Stimulated activated CD4-positive, alpha-beta T cell treated with anti-CD3 and anti-CD28 coated beads, Interleukin-12 subunit alpha, Interleukin-12 subunit beta, amount 100 ng/mL, for 4 hours (primary cell): Measurements from ENCODE around the gene TRIO.
"Not testable (repeated sequence)": the region's sequence is repeated elsewhere in the genome, so short reads cannot be mapped to it uniquely, and the experiment has no call there.

Experiments
- DNase-seq: peaks from one replicate; pipeline ENCODE4 v3.0.0-alpha.2; 2020

The TRIO gene

DNA sequence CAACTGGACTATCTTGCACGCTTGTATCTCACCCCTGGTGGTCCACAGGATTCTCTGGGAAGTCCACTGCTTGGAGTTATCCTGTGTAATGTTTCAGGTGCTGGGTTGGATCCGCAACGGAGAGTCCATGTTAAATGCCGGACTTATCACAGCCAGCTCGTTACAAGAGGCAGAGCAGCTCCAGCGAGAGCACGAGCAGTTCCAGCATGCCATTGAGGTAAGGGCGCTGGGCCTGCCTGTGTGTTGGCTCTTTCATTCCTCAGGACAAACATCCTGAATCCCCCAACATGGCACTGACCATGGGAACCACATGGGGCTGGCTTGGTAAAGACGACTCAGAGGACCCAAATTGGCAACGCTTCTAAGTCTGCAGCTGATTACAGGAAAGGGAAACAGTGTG lies 223.6 kb downstream of the TRIO start:
- no peak for DNase-seq

DNA sequence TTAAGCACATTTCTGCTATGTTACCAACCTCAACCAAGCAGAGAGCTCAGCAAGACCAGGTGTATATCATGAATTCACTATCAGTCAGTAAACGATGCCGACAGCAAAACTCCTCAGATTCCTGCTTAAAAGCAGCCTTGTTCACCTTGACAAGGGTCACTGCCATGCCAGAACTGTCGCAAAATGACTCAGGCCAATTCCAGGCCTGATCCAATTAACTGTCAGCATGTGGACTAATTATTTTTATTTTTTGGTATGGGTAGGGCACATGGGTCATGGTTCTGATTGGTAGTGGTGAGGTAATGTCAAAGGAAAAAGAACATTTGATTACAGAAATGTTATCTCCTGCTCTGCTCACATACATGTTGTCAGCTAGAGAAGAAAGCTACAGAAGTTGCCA lies 224.2 kb downstream of the TRIO start:
- no peak for DNase-seq

DNA sequence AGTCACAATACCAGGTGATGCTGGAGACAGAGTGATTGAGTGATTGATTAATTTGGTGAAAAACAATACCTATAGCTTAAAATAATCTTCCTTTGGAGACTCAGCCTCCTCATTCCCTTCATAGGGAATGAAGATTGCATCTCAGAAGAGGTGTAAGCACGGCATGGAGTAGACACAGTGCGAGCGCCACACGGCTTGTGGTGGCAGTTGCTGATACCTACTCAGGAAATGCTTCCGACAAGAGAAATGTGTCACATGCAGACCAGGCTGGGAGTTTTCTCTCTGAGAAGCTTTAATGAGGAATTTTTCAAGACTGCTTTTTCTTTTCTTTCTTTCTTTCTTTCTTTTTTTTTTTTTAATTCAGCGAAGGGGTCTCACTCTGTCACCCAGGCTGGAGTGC lies 226.6 kb downstream of the TRIO start:
- DNase-seq: no peak

DNA sequence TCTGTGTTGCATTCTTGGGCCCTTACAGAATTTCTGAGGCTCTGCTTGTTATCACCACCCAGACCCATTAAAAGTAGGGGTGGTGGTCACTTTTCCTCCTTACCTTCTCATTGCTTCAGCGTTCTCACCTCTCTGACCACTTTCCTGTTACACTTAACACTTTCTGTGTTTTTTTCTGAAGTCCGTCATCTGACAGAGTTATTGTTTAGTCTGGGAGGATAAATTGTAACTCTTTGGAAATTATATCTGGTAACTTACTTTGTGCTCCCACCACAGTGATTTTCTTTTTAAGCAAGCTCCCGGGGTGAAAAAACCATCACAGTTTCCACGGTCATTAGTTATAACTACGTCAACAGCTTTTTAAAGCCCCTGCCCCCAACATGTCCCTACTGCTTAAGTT lies 227.2 kb downstream of the TRIO start:
- no peak for DNase-seq

DNA sequence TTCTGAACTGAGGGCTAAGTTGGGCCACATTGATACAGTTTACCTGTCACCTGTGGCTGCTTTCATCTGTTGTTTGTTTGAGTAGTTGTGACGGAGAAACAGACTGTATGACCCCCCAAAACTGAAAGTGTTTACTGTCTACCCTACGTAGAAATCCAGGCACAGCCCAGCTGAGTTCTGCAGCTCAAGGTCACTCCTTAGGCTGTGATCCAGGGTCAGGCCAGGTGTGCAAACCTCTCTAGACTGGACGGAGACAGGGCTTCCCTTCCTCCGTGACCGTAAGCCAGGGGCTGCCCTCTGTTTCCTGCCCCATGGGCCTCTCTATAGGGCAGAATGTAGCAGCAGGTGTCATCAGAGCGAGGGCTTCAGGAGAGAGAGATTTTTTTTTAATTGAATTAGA lies 230.5 kb downstream of the TRIO start:
- DNase-seq: no peak

DNA sequence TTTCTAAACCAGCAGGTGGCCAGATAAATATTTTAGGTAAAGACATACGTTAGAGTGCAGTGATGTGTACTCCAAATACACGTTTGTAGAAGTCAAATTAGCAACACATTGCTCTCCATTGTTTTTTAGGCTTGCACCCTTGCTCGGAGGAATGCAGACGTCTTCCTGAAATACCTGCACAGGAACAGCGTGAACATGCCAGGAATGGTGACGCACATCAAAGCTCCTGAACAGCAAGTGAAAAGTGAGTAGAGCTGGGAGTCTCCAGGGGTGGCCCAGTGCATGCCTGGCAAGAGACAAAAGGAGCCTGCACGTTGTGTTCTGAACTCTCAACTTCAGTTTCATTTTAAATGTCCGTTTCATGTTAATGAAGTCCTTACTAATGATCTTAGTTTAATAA lies 231.0 kb downstream of the TRIO start:
- DNase-seq: no peak

DNA sequence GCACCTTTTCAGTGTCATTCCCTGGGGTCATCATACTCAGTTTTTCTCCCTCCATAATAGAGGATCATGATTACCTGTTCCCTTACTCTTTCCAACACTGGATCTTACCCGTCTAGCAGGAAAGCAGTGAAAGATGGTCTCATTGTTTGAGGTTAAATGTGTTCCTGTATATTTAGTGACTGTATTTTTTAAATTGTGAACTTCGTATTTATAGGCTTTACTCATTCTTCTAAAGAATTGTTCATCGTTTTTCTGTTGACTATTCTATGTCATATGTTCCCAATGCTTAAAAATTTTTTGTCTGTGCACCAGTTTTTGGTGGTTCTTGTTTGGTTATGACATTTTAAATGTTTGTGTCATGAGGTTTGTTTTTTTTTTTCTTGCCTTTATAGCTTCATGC lies 233.6 kb downstream of the TRIO start:
- no peak for DNase-seq

DNA sequence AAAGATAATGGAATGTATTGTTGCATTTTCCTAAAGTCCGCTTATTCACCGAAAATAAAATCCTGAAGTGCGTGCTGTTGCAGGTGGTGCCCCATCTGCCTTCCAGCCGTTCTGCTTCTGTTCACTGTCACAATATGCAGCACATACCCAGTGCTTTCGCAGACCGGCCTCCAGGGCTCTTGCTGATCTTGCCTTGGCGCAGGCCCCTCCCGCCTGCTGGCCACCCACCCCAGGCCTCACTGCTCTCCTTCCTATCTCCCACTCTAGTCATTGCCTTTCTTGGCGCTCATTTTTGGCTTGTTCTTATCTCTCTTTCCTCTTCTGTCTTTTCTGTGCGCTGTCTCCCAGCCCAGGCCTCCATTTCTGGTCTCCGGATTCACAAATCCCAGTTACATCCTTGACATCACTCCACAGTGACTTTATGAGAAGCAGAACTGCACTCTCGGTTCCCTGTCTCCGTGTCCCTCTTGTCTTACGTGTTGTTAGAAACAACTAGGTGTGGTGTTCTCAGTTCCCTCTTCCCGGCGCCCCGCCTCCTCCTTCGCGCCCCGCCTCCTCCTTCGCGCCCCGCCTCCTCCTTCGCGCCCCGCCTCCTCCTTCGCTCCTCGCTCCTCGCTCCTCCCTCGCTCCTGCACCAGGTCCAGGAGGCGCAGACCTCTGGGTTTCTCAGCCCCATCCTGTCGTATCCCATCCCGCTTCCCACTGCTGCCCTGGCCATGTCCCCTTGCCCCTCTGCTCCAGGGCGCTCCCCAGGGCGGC lies 236.8 kb downstream of the TRIO start:
- no peak for DNase-seq

DNA sequence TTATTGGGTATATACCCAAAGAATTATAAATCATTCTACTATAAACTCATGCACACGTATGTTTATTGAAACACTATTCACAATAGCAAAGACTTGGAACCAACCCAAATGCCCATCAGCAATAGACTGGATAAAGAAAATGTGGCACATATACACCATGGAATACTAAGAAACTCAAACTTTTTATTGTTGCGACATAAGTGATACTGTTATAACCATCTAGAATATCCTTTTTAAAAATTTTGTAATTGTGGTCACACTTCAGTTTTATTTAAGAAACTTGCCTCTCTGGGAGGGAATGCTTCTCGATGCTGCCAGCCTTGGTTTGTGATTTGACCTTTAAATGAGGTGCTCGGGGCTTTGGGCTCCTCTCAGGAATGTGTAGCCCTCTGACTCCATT lies 237.6 kb downstream of the TRIO start:
- DNase-seq: no peak

DNA sequence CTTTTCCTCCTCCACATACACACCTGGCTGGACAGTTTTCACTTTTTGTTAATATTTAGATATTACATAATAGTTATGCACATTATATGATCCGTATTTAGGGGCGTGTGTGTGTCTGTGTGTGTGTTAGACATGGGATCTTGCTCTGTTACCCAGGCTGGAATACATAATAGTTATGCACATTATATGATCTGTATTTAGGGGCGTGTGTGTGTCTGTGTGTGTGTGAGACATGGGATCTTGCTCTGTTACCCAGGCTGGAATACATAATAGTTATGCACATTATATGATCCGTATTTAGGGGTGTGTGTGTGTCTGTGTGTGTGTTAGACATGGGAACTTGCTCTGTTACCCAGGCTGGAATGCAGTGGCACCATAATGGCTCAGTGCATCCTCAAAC lies 239.5 kb downstream of the TRIO start:
- DNase-seq: no peak

DNA sequence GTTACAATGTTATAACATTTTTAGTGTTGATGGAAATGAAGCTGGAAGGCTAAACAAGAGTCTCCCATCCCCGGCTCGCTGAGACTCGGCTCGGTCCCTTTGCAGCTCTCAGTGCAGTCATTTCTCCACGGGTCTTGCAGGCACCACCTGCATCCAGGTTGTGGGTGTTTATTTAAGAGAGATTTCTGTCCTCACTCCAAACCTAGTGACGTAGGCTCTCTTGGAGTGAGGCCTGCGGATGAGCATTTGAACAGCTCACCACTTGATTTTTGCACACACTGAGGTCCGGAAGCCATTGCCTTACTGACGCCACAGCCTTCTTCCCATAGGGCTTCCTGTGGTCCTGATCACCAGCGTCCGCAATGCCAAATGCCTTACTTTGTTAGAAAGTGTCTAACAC lies 240.8 kb downstream of the TRIO start:
- DNase-seq: no peak

DNA sequence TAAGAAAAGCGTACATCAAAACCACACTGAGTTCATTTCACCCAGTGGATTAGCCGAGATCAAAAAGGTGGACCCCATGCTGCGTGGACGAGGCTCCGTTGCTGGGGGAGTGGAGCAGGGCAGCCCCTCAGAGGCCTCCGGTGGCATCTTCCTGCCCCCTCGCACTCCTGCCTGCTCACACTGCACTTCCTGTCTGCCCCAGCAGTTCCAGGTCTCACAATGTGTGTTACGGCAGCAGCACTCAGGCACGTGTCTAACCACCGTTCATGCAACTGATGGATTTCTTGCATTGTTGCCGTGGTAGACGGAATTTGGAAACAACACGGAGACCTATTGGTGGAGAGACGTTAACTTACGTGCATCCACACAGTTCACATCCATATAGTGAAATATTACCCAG lies 241.9 kb downstream of the TRIO start:
- no peak for DNase-seq

DNA sequence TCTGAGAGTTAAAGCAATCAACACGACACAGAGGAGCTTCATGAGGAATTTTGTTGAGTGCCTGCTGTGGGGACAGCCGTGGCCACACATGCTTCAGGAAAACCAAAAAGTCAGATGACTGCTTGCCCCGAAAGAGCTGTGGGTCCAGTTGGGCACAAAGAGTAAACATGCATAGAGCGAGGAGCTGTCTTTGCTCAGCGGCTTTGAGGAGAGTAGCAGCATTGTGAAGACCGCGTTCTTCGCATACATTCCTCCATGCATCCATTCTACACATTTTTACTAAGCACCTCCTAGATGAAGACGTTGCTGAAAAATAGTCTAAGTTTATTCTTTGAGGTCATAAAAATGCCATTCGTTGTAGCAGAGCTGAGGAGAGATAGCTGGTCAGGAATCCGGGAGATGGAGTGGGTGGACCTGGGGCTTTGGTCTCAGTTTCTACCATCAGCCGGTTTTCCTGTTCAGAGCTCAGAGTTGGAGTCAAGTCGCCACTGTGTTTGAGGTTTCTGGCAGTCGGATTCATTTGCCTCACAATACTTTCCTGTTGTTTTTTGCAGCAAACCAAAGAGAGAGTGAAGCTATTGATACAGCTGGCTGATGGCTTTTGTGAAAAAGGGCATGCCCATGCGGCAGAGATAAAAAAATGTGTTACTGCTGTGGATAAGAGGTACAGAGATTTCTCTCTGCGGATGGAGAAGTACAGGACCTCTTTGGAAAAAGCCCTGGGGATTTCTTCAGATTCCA lies 243.9 kb downstream of the TRIO start:
- DNase-seq: no peak

DNA sequence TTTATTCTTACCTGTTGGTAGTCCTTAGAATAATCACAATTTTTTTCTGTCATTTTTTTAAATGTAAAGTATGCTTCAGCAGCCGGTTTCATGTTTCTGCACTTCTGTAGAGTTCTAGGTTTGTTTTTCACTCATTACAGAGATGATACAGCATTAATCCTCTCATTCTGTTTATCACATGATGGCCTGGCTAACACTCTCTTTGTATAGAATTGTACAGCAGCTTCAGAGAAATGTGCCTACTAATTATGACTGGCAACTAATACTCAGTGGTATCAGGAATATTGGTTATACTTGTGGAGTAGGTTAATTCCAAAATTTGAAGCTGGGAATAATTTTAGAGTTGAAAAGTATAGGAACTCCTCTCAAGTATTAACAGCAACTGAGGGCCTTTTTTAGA lies 245.6 kb downstream of the TRIO start:
- no peak for DNase-seq

DNA sequence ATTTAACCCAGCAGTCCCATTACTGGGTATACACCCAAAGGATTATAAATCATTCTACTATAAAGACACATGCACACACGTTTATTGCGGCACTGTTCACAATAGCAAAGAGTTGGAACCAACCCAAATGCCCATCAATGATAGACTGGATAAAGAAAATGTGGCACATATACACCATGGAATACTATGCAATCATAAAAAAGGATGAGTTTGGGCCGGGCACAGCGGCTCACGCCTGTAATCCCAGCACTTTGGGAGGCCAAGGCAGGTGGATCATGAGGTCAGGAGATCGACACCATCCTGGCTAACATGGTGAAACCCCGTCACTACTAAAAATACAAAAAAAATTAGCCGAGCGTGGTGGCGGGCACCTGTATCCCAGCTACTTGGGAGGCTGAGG lies 249.4 kb downstream of the TRIO start:
- not testable (repeated sequence) for DNase-seq

DNA sequence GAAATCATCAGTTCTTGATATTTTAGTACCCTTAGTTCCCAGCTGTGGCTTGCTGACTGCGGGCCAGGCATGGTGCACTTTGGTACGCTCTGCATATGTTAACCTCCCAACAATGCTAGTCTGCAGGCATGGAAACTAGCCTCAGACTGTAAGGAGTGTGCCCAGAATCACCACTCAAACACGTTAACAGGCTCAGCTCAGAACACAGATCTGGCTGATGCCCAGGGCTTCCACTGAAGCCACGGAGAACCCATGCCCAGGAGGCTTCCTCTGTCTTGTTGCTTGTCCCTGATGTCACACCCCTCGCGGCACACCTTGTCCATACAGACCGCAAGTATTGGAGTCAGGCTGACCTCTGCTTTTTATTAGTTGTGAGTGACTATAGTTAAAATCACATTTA lies 251.2 kb downstream of the TRIO start:
- DNase-seq: no peak

DNA sequence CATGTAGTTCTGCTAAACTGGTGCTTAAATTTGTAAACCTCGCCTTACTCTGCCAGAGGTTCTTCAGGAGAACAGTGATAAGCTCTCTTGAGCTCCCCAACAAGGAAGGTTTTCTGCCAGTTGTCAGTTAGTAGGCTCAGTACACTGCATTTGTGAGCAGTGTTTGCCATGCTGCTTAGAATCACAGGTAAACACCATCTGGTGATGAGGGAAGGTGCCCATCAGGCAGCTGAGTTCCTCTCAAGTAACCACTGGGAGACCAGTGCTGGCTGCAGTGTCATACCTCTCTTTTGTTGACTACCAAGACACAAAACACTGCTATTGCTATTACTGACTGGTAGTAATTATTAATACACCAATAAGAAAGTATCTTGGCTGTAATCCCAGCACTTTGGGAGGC lies 252.3 kb downstream of the TRIO start:
- DNase-seq: no peak

DNA sequence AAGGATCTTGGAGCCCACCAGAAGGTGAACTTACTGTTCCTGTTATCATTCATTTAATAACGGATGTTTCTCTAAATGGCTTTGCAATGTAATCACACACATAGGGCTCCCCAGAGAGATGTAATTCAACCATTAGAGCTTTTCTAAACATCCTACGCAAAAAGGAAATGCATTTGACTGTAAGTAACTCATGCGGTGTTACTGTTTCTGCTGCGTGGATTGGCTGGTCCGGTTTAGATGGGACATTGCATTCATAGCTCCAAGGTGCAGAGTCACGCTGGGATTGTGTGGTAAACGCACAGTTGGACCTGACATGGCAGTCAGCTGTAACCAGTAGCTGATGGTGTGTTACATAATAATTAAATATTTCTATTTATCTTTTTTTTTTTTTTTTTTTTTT lies 252.9 kb downstream of the TRIO start:
- no peak for DNase-seq

DNA sequence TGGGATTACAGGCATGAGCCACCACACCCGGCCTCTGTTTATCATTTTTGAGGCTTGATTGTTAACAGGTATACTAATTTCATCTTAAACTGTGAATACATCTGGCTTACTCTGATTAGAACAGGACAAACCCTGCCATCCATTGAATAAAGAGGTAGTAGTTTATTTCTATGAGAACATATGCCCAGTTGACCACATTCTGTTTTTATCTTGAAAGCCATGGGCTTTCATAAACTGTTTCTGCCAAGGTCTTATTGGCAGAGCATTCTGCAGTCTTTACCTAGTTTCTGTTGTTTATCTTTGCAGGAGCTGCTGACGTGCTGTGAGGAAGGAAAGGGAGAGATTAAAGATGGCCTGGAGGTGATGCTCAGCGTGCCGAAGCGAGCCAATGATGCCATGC lies 253.6 kb downstream of the TRIO start:
- DNase-seq: no peak

DNA sequence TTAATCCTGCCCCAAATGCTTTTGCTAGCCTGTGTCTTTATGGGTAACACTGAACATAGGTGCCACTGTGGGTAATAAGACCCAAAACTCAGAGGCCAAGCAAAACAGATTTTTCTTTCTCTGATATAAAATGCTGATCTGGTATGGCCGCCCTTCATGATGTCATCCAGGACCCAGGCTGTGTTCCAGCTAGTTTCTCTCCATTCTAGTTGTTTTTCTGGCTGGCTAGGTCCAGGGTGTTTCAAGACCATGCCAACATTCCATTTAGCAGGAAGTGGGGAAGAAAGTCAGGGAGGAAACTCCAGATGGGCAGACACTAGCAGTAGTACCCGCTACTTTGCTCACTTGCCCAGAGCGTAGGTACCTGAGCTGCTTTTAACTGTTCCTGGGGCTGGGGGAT lies 254.6 kb downstream of the TRIO start:
- no peak for DNase-seq

DNA sequence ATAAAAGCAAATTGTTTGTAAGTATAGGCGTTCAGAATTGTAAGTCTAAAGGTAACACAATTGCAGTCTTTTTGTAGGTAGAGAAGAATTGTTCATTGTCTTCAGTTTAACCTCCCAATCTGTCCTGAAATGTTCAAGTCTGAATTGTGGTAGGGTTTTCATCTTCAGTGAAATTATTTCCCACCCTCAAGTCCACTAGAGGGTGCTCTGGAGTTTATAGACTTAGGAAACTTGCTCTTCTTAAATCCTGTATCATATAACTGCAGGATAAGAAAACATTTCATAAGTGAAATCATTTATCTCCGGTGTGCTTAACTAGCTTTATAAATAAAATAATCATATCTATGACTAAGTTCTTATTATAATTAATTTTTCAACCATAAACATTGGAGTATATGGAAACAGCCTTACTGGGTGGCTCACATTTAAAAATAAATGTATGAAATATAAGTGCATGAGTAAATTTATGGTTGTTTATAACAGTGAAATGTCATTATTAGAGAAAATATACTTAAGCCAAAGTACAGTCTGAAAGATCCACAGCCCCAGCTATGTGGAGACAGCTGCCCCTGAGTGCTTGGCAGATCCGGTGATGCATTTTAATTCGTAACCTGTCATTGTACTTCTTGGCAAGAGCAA lies 256.0 kb downstream of the TRIO start:
- DNase-seq: no peak

DNA sequence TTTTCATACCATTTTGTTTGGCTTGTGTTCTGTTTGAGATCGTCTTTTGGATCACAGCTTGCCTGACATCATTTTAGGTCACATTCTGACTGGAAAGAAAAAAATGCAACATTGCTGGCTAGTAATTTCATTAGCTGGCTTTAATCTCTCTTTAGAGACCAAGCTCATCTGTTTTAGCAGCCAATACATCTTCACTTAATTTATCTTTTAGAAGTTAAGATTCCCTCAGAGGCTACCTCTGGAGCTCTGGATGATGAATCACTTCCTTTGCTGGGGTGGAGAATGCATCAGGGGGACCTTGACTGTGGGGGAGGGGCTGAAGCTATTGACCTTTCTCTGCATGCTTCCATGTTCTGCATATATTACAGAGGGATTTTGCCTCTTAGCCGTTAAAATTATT lies 256.9 kb downstream of the TRIO start:
- DNase-seq: no peak

DNA sequence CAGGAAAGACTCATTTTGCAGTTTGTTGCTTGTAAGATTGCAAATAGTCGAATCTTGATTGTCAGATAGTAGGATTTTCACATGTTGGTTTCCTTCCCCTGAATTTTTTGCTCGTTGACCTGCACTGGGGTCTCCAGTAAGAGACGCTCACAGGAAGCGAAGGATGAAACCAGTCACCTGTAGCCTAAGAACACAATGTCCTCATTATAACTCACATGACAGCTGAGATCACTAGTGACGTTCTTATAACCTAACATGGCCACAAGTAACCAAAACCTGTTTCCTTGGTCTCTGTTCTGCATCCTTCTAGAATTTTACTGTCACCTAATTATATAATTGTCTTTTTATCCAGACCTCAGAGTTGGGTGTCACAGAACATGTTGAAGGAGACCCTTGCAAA lies 257.5 kb downstream of the TRIO start:
- DNase-seq: no peak

DNA sequence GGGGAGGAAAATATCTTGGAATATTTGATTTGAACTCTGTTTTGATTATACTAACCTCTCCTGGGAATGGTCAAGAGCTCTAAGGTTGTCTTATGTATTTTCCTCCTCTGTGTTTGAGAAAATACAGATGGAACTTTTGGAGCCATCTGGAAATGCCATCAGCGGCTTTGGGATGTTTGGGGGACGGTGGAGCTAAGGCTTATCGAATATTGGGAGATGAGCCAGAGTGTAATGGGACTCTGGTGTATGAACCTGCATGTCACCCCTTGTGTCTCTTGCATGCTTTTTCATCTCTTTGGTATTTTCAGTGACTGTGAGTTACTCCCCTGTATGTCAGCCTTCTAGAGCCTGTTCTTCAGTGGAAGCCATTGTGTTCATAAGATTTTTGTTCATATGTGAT lies 258.5 kb downstream of the TRIO start:
- no peak for DNase-seq
